PFSK-1 (cell line): ENCODE measurements around the gene SAMD14.

Source experiments
- POLR2AphosphoS5 ChIP-seq: IDR thresholded peaks from 2 replicates; pipeline ENCODE4 v1.6.1; 2012; ENCODE audit warnings: low read depth, mild to moderate bottlenecking, control low read depth, low read length, moderate library complexity
- SIN3A ChIP-seq: IDR thresholded peaks from 2 replicates; pipeline ENCODE4 v1.6.1; 2012; ENCODE audit warnings: mild to moderate bottlenecking, low read length, moderate library complexity, borderline replicate concordance; ENCODE audit not compliant: insufficient read depth
- TAF1 ChIP-seq: IDR thresholded peaks from 2 replicates; pipeline ENCODE4 v1.6.1; 2012; ENCODE audit warnings: low read length, control low read depth, borderline replicate concordance; ENCODE audit not compliant: insufficient read depth
- TF ChIP-seq, protein P1 (sequence below), 2 experiments: IDR thresholded peaks; 2 replicates each; pipeline versions ENCODE4 v1.6.1 to v1.8.0; 2011 to 2012; ENCODE audit warnings: low read depth in 2 of 2, low read length in 2 of 2, control low read depth in 1 of 2, inconsistent platforms in 1 of 2, mild to moderate bottlenecking in 1 of 2, moderate library complexity in 1 of 2; ENCODE audit not compliant: insufficient read depth in 1 of 2

- no peak for TF ChIP-seq TAF1
- TF ChIP-seq POLR2AphosphoS5, result no peak
- TF ChIP-seq SIN3A, result no peak
- TF ChIP-seq, protein P1, sequence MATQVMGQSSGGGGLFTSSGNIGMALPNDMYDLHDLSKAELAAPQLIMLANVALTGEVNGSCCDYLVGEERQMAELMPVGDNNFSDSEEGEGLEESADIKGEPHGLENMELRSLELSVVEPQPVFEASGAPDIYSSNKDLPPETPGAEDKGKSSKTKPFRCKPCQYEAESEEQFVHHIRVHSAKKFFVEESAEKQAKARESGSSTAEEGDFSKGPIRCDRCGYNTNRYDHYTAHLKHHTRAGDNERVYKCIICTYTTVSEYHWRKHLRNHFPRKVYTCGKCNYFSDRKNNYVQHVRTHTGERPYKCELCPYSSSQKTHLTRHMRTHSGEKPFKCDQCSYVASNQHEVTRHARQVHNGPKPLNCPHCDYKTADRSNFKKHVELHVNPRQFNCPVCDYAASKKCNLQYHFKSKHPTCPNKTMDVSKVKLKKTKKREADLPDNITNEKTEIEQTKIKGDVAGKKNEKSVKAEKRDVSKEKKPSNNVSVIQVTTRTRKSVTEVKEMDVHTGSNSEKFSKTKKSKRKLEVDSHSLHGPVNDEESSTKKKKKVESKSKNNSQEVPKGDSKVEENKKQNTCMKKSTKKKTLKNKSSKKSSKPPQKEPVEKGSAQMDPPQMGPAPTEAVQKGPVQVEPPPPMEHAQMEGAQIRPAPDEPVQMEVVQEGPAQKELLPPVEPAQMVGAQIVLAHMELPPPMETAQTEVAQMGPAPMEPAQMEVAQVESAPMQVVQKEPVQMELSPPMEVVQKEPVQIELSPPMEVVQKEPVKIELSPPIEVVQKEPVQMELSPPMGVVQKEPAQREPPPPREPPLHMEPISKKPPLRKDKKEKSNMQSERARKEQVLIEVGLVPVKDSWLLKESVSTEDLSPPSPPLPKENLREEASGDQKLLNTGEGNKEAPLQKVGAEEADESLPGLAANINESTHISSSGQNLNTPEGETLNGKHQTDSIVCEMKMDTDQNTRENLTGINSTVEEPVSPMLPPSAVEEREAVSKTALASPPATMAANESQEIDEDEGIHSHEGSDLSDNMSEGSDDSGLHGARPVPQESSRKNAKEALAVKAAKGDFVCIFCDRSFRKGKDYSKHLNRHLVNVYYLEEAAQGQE (IDR thresholded peaks at IDR 0.05; ENCODE audit: insufficient read depth in 1 of 2, low read depth in 2 of 2, low read length in 2 of 2), result no peak
Measured at GRCh38 chr17:50087912-50088405, 42.0 kb downstream of the SAMD14 start.
